Body of pancreas (tissue), 4 donors: Measurements from ENCODE around the gene PFKFB1.

Source experiments
- POLR2A ChIP-seq, 3 donors: fragments of 450-650 bp; IDR thresholded peaks; one replicate each; pipeline ENCODE4 v1.6.1; 2016; ENCODE audit warnings: antibody characterized with exemption in 3 of 3, mild to moderate bottlenecking in 2 of 3
- TF ChIP-seq, protein P1 (sequence below), 7 experiments: fragments of 450-650 bp in 4 of 7; fragments of 200-600 bp in 3 of 7; sonication (generic) in 3 of 7; IDR thresholded peaks; one replicate each; pipeline ENCODE4 v1.5.1; 2016 to 2019; ENCODE audit warnings: antibody characterized with exemption in 7 of 7

- TF ChIP-seq, protein P1, sequence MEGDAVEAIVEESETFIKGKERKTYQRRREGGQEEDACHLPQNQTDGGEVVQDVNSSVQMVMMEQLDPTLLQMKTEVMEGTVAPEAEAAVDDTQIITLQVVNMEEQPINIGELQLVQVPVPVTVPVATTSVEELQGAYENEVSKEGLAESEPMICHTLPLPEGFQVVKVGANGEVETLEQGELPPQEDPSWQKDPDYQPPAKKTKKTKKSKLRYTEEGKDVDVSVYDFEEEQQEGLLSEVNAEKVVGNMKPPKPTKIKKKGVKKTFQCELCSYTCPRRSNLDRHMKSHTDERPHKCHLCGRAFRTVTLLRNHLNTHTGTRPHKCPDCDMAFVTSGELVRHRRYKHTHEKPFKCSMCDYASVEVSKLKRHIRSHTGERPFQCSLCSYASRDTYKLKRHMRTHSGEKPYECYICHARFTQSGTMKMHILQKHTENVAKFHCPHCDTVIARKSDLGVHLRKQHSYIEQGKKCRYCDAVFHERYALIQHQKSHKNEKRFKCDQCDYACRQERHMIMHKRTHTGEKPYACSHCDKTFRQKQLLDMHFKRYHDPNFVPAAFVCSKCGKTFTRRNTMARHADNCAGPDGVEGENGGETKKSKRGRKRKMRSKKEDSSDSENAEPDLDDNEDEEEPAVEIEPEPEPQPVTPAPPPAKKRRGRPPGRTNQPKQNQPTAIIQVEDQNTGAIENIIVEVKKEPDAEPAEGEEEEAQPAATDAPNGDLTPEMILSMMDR (IDR thresholded peaks at IDR 0.05) = no peak
- TF ChIP-seq POLR2A (IDR thresholded peaks at IDR 0.05) = no peak
Measured at GRCh38 chrX:54994668-54995351, 822 bp upstream of the PFKFB1 start.
